WTC11 (cell line): ENCODE data around the gene STX18.

Experiments
- ELF4 ChIP-seq: sonication (generic); formaldehyde crosslinking; IDR thresholded peaks from 2 replicates; pipeline ENCODE4 v1.8.1; 2022; ENCODE audit warnings: low read depth, mild to moderate bottlenecking, moderate library complexity, missing genetic modification reagents
- FOXP1 ChIP-seq: sonication (generic); formaldehyde crosslinking; IDR thresholded peaks from 2 replicates; pipeline ENCODE4 v1.8.0; 2022; ENCODE audit warnings: missing genetic modification reagents, mild to moderate bottlenecking, moderate library complexity, borderline replicate concordance
- MXD4 ChIP-seq: fragments of 250-450 bp; sonication (Bioruptor Pico); IDR thresholded peaks from 2 replicates; pipeline ENCODE4 v1.8.0; 2021; ENCODE audit warnings: mild to moderate bottlenecking, moderate library complexity, borderline replicate concordance
- RELA ChIP-seq: sonication (generic); formaldehyde crosslinking; IDR thresholded peaks from 2 replicates; pipeline ENCODE4 v1.8.1; 2022; ENCODE audit warnings: missing genetic modification reagents, mild to moderate bottlenecking, borderline replicate concordance
- SMAD4 ChIP-seq: sonication (generic); formaldehyde crosslinking; IDR thresholded peaks from 2 replicates; pipeline ENCODE4 v1.8.0; 2022; ENCODE audit warnings: mild to moderate bottlenecking, missing genetic modification reagents
- SP1 ChIP-seq: sonication (generic); formaldehyde crosslinking; conservative IDR thresholded peaks from 2 replicates; pipeline ENCODE4 v1.8.1; 2022; ENCODE audit warnings: missing genetic modification reagents
- ZBTB21 ChIP-seq: sonication (generic); formaldehyde crosslinking; IDR thresholded peaks from 2 replicates; pipeline ENCODE4 v1.8.1; 2023; ENCODE audit warnings: mild to moderate bottlenecking, missing genetic modification reagents, borderline replicate concordance
- TF ChIP-seq, protein P1 (sequence below): fragments of 200-600 bp; IDR thresholded peaks from 2 replicates; pipeline ENCODE4 v1.8.0; 2022; ENCODE audit warnings: antibody characterized with exemption
- TF ChIP-seq, protein P2 (sequence below): sonication (generic); formaldehyde crosslinking; IDR thresholded peaks from 2 replicates; pipeline ENCODE4 v1.8.0; 2022; ENCODE audit warnings: mild to moderate bottlenecking, missing genetic modification reagents
- TF ChIP-seq, protein P3 (sequence below): sonication (generic); formaldehyde crosslinking; IDR thresholded peaks from 2 replicates; pipeline ENCODE4 v1.8.1; 2023; ENCODE audit warnings: mild to moderate bottlenecking, missing genetic modification reagents
- TF ChIP-seq, protein P4 (sequence below): sonication (generic); formaldehyde crosslinking; IDR thresholded peaks from 2 replicates; pipeline ENCODE4 v1.8.1; 2022; ENCODE audit warnings: low read depth, mild to moderate bottlenecking, moderate library complexity, missing genetic modification reagents, borderline replicate concordance
- TF ChIP-seq, protein P5 (sequence below): sonication (generic); formaldehyde crosslinking; conservative IDR thresholded peaks from 2 replicates; pipeline ENCODE4 v1.8.1; 2023; ENCODE audit warnings: mild to moderate bottlenecking, low read depth, missing genetic modification reagents, moderate library complexity

DNA sequence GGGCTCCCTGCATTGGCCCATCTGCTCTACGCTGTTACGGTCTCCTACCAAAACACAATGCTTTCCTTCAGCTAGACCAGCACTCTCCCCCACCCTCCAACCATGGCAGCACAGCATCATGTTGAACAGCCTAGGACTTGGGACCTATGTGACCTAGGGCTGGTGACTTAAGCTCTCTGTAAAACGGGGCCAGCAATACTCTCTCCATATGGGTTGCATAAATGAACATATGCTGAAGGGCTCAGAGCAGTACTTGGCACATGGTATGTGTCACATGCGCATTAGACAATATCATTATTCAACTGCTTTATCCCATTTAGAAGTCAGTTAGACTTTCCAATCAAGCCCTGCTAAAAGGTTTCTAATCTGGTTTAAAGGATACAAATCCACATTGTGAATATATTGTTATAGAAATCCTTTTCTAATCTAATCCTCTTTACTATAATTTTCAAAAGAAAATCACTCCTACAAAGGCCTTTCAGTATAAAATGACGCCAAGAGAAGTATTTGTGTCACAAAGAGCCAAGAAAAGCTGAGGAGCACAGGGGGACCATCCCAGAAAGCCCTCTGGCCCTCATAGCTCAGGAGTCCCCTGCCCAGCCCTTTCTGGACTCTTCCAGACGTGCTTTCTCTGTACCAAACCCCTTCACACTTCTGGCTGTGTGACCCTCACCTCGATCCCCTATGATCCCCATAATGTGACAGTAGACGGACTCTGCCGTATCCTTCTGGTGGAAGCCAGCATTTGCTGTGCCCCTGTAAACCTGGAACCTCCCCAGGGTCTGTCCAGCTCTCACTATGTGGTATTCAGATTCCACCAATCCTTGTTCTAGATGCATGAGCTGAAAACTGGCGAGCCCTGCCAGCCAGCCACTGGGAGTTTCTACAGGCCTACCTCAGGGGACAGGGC lies 112.6 kb downstream of the STX18 start:
- TF ChIP-seq ZBTB21 (no peak), ELF4 (CRISPR knock-in tag) (no peak), MXD4 (CRISPR knock-in tag) (no peak), SMAD4 (CRISPR knock-in tag) (no peak), SP1 (CRISPR knock-in tag) (no peak), FOXP1 (no peak), RELA (no peak)
- TF ChIP-seq, protein P1, sequence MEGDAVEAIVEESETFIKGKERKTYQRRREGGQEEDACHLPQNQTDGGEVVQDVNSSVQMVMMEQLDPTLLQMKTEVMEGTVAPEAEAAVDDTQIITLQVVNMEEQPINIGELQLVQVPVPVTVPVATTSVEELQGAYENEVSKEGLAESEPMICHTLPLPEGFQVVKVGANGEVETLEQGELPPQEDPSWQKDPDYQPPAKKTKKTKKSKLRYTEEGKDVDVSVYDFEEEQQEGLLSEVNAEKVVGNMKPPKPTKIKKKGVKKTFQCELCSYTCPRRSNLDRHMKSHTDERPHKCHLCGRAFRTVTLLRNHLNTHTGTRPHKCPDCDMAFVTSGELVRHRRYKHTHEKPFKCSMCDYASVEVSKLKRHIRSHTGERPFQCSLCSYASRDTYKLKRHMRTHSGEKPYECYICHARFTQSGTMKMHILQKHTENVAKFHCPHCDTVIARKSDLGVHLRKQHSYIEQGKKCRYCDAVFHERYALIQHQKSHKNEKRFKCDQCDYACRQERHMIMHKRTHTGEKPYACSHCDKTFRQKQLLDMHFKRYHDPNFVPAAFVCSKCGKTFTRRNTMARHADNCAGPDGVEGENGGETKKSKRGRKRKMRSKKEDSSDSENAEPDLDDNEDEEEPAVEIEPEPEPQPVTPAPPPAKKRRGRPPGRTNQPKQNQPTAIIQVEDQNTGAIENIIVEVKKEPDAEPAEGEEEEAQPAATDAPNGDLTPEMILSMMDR = no peak
- TF ChIP-seq, protein P2, sequence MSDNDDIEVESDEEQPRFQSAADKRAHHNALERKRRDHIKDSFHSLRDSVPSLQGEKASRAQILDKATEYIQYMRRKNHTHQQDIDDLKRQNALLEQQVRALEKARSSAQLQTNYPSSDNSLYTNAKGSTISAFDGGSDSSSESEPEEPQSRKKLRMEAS (CRISPR knock-in tag) = no peak
- TF ChIP-seq, protein P3, sequence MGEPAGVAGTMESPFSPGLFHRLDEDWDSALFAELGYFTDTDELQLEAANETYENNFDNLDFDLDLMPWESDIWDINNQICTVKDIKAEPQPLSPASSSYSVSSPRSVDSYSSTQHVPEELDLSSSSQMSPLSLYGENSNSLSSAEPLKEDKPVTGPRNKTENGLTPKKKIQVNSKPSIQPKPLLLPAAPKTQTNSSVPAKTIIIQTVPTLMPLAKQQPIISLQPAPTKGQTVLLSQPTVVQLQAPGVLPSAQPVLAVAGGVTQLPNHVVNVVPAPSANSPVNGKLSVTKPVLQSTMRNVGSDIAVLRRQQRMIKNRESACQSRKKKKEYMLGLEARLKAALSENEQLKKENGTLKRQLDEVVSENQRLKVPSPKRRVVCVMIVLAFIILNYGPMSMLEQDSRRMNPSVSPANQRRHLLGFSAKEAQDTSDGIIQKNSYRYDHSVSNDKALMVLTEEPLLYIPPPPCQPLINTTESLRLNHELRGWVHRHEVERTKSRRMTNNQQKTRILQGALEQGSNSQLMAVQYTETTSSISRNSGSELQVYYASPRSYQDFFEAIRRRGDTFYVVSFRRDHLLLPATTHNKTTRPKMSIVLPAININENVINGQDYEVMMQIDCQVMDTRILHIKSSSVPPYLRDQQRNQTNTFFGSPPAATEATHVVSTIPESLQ (CRISPR knock-in tag) = no peak
- TF ChIP-seq, protein P4, sequence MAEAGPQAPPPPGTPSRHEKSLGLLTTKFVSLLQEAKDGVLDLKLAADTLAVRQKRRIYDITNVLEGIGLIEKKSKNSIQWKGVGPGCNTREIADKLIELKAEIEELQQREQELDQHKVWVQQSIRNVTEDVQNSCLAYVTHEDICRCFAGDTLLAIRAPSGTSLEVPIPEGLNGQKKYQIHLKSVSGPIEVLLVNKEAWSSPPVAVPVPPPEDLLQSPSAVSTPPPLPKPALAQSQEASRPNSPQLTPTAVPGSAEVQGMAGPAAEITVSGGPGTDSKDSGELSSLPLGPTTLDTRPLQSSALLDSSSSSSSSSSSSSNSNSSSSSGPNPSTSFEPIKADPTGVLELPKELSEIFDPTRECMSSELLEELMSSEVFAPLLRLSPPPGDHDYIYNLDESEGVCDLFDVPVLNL (CRISPR knock-in tag) = no peak
- TF ChIP-seq, protein P5, sequence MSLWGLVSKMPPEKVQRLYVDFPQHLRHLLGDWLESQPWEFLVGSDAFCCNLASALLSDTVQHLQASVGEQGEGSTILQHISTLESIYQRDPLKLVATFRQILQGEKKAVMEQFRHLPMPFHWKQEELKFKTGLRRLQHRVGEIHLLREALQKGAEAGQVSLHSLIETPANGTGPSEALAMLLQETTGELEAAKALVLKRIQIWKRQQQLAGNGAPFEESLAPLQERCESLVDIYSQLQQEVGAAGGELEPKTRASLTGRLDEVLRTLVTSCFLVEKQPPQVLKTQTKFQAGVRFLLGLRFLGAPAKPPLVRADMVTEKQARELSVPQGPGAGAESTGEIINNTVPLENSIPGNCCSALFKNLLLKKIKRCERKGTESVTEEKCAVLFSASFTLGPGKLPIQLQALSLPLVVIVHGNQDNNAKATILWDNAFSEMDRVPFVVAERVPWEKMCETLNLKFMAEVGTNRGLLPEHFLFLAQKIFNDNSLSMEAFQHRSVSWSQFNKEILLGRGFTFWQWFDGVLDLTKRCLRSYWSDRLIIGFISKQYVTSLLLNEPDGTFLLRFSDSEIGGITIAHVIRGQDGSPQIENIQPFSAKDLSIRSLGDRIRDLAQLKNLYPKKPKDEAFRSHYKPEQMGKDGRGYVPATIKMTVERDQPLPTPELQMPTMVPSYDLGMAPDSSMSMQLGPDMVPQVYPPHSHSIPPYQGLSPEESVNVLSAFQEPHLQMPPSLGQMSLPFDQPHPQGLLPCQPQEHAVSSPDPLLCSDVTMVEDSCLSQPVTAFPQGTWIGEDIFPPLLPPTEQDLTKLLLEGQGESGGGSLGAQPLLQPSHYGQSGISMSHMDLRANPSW (CRISPR knock-in tag) = no peak
